DMS114 treated with DMSO at 0.1 percent for 48 hours (cell line): ENCODE measurements around the gene EXOC7.
"Not testable (repeated sequence)": the region's sequence is repeated elsewhere in the genome, so short reads cannot be mapped to it uniquely, and the experiment has no call there.

ENCODE experiments used
- DNase-seq: peaks from one replicate; lab custom pipeline; 2025; ENCODE audit not compliant: unreplicated experiment; lab: John Stamatoyannopoulos, UW

The EXOC7 gene

DNA sequence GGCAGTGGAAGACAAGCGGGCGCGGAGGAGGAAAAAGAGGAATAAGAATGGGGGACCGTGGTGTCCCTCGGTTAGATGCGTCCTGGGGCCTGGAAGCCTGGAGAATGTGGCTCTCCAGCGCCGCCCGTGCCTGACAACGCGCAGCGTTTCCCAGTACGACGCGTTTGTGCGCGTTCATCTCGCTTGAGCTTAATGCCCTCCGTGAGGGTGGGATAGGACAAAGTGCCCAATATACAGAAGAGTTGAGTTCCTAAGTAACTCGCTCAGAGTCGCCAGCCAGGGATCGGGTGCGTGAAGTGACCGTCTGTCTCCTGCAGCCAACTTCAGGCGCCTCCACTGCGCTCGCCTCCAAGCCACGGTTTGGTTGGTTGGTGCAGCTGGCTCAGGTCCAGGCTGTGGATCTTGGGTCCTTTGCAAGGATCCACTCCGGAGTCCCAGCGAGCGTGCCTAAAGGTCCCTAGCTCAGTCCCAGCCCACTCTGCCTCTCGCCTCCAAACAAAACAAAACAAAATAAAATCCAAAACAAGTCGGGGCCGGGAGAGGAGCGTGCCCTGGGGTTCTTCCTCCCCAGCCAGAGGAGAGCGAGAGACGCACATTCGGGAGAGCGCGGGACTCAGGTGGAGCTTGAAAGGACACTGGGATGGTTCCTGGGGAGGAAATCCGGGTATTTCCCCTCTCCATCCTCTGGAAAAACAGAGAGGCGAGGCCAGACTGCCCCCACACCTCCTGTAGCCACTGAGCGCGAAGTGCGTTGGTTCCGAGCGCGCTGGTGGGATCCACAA lies 28.0 kb downstream of the EXOC7 start:
- no peak for DNase-seq

DNA sequence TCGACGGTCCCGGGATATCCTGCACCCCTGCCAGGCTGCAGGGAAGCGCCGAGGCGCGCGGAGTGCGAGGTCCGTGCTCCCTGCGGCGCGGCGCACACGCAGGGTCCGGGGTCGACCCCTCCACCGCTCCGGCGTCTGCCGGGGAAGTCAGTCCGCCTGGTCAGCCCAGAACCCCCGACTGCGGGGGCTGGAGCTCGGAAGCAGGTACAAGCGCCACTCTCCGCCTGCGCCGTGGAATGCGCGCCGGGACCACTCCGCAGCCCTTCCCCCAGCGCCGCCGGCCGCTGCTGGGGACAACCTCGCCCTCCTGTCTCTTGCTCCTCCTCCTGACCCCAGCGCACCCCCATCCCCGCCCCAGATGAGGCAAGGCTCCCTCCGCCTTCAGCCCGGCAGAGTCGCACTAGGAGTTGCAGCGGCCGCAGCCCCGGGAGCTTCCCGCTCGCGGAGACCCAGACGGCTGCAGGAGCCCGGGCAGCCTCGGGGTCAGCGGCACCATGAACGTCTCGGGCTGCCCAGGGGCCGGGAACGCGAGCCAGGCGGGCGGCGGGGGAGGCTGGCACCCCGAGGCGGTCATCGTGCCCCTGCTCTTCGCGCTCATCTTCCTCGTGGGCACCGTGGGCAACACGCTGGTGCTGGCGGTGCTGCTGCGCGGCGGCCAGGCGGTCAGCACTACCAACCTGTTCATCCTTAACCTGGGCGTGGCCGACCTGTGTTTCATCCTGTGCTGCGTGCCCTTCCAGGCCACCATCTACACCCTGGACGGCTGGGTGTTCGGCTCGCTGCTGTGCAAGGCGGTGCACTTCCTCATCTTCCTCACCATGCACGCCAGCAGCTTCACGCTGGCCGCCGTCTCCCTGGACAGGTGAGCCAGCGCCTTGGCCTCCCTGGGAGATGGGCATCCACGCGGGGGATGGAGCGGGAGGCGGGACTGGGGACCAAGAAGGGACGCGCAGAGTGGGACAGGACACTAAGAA lies 28.9 kb downstream of the EXOC7 start, which contains the start of gene GALR2:
GALR2 (plus strand) TSS at position 392 of the 974 bp plus-strand sequence; CDS start at position 495, 103 bp downstream.
- no peak for DNase-seq

DNA sequence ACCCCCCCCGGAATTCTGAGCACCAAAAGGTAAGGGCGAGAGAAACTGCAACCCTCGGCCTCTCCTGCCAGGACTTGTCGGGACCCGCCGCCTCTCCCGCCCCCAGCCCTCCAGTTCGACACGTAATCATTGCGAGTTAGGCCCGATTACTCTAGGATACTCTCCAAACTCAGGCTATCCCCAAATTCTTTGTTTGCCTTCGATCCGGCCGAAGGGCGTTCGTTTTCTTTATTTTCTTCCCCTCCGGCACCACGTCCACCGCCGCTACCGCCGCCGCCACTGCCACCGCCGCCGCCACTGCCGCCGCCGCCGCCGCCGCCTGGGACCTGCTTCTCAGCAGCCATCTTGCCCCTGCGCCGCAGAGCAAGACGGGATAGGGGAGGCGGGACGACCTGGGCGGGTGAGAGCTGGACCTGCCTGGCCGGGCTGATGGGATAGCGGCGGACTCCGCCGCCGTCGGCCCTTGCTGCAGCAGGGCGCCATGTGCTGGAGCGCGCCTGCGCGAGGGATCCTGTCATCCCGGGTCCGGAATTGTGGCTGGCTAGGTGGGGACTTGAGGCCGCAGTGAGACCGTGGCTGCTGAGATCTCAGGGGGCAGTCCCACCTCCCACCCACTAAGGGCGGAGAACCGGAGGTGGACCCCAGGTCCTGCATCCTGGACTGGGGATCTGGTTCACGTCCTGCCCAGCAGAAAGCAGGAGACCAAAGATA lies 31.3 kb downstream of the EXOC7 start, which contains the start of gene SRP68:
SRP68 (minus strand) TSS at position 370 of the 711 bp plus-strand sequence; CDS start at position 344, 26 bp downstream.
- DNase-seq, result peak; percentile 84

- no peak for DNase-seq
Measured at GRCh38 chr17:76071531-76072147, 31.9 kb downstream of the EXOC7 start.

GRCh38 chr17:76065775-76066174 lies 37.8 kb downstream of the EXOC7 start:
- DNase-seq, result no peak

GRCh38 chr17:76063875-76064546 lies 39.6 kb downstream of the EXOC7 start:
- no peak for DNase-seq

GRCh38 chr17:76058264-76058663 lies 45.3 kb downstream of the EXOC7 start:
- not testable (repeated sequence) for DNase-seq

- no peak for DNase-seq
Measured at GRCh38 chr17:76056882-76057281, 46.7 kb downstream of the EXOC7 start.

GRCh38 chr17:76054112-76054476 lies 49.5 kb downstream of the EXOC7 start:
- no peak for DNase-seq

GRCh38 chr17:76053246-76054111 lies 50.1 kb downstream of the EXOC7 start:
- DNase-seq, result no peak

- DNase-seq, result no peak
Measured at GRCh38 chr17:76051561-76051960, 52.0 kb downstream of the EXOC7 start.

DNA sequence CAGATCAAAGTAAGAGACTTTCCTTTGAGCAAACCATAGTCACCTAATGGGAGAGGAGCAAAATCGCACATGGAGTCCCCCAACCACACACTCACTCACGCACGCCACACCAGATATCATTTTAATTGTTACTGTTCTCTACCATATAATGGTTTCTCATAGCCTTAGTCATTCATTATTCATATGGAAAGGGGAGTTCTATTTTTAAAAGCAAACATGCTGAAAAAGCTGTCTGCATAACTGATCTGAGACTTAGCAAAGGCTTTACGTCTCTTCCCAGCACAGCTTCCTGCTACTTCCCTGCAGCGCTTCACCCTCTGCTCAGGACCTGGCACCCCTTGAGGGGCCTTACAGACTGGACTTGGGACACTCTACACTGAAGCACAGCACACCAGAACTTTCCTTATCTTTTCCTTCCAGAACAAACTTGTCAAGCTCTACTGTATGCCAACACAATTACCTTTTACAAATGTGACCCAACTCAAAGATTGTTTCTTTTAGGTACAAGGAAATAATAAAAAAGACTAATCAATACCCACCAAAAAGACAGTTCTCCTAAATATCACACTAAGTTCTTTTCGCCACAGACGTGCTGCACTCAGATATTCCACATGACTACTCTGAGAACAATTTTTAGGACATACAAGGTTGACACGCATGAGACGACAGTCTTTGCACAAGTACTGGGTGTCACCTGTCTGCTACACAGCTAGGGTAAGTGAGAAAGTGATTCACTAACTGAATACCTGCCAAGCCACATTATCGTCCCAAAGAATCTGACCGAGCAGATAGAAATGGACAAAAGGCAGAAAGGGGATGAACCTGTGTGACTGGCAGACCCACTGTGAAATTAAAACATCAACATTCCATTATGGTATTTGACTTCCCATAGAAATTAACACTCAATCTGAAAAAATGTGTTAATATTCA lies 52.8 kb downstream of the EXOC7 start:
- DNase-seq, result no peak

DNA sequence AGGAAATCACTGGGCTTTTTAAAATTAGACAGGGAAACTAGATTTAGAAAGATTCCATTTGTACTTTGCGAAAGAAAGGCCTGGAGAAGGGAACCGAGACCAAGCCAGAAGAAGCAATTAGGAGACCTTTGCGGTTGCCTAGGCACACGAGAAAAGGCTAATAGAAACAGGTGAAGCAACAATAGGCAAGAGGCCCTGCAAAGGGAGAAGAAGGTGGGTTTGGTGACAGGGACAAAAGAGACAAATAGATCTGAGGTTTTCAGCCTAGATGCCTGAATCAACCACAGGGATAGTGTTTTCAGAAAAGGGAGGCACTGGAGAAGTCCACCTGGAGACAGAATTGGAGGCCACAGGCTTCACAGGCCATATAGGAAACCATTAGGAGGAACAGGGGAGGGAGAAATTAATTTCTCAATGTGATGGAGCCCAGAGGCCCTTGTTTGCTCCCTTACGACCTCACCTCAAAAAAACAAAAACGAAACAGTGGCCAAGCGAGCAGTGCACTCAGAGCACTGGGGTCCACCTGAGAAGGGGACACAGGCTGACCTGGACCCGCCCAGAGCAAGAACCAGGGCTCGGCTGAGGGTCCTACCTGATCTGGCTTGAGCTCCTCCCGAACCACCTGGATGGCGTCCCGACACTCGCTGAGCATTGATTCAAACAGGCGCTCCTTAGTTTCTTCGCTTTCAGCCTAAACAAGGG lies 53.6 kb downstream of the EXOC7 start:
- DNase-seq, result no peak

DNA sequence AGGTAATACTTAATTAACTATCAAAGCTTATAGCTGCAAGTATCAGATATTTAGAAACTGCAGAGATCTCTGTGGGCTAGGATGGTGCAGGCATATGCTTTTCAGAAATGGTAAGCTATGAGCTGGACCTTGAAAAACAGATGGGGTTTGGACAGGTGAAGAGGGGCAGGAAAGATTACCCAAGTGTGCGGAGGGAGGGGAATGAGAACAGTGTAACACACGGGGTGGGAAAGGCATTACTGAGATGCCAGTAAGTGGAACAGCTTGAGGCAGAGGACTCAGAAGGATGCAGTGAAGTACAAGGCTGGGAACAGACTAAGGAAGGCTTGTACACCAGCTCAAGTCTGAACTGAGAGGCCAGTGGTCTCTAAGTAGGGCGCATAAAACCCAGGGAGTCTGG lies 54.3 kb downstream of the EXOC7 start:
- DNase-seq, result no peak

- no peak for DNase-seq
Measured at GRCh38 chr17:76048711-76049110, 54.9 kb downstream of the EXOC7 start.

DNA sequence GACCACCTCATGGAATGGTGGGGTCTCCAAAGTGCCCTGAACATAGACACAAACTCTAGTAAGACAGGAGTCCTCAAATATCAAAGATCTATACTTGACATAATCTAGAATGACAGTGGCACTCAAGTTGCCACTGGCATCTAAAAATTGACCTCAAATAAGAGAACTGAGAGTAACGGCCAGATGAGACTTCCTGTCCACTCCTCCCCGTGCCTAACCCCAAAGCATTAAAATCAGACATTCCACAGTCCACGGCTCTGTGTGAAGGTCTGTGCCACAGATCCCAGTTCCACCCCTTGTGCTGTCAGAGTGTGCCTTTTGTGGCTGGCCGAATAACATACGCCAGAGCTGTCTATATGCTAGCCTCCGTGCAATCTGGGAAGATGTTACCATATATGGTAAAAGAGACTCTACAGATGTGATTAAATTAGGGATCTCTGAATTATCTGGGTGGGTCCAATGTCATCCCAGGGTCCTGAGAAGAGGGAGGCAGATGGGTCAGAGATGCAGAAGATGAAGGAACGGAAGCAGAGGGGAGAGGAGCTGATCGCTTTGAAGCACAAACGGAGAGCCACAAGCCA lies 55.5 kb downstream of the EXOC7 start:
- no peak for DNase-seq

- DNase-seq, result no peak
Measured at GRCh38 chr17:76046064-76046463, 57.5 kb downstream of the EXOC7 start.
